ENCODE data around the gene FNIP2.

The FNIP2 gene

GRCh38 chr4:158762553-158762952, 6.3 kb upstream of the FNIP2 start:
- ChIA-PET CTCF (no interaction called here), POLR2A (no interaction called here)
- Histone ChIP-seq H3K36me3 (ENCODE audit: control insufficient read depth in 2 of 2, insufficient read depth in 1 of 2, low read length in 2 of 2) (no peaks in the 10 kb centered on the region), H3K27ac (ENCODE audit: extremely low read depth, low read depth, low read length) (no peak overlapping the region), H3K4me1 (ENCODE audit: control insufficient read depth, insufficient read depth, low read length) (no peaks in the 10 kb centered on the region), H3K9me3 (ENCODE audit: control insufficient read depth, insufficient read depth, low read depth, low read length) (no peaks in the 10 kb centered on the region), H3K4me3 (ENCODE audit: low read depth, low read length) (no peak overlapping the region)
- TF ChIP-seq ZNF274 (IDR thresholded peaks at IDR 0.05; ENCODE audit: low read length) (no peak), ZNF274 (tag by site-specific recombination; IDR thresholded peaks at IDR 0.05; ENCODE audit: borderline replicate concordance) (no peak), ZNF560 (tag by site-specific recombination; IDR thresholded peaks at IDR 0.05; ENCODE audit: borderline replicate concordance) (no peak), ZXDB (tag by site-specific recombination; IDR thresholded peaks at IDR 0.05) (no peak), ZNF776 (tag by site-specific recombination; IDR thresholded peaks at IDR 0.05; ENCODE audit: borderline replicate concordance) (no peak), ZNF600 (tag by site-specific recombination; IDR thresholded peaks at IDR 0.05) (no peak), ZBTB11 (tag by site-specific recombination; conservative IDR thresholded peaks at IDR 0.05; ENCODE audit: low read depth) (no peak), HOXD13 (CRISPR knock-in tag; IDR thresholded peaks at IDR 0.05; ENCODE audit: borderline replicate concordance) (no peak), ZNF157 (tag by site-specific recombination; IDR thresholded peaks at IDR 0.05) (no peak), ZNF548 (tag by site-specific recombination; IDR thresholded peaks at IDR 0.05) (no peak), ZNF404 (tag by site-specific recombination; IDR thresholded peaks at IDR 0.05) (no peak), ZNF19 (tag by site-specific recombination; IDR thresholded peaks at IDR 0.05; ENCODE audit: low read depth) (no peak)
- TF ChIP-seq, protein P1, sequence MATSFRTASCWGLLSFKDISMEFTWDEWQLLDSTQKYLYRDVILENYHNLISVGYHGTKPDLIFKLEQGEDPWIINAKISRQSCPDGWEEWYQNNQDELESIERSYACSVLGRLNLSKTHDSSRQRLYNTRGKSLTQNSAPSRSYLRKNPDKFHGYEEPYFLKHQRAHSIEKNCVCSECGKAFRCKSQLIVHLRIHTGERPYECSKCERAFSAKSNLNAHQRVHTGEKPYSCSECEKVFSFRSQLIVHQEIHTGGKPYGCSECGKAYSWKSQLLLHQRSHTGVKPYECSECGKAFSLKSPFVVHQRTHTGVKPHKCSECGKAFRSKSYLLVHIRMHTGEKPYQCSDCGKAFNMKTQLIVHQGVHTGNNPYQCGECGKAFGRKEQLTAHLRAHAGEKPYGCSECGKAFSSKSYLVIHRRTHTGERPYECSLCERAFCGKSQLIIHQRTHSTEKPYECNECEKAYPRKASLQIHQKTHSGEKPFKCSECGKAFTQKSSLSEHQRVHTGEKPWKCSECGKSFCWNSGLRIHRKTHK (tag by site-specific recombination; IDR thresholded peaks at IDR 0.05): no peak
- TF ChIP-seq, protein P2, sequence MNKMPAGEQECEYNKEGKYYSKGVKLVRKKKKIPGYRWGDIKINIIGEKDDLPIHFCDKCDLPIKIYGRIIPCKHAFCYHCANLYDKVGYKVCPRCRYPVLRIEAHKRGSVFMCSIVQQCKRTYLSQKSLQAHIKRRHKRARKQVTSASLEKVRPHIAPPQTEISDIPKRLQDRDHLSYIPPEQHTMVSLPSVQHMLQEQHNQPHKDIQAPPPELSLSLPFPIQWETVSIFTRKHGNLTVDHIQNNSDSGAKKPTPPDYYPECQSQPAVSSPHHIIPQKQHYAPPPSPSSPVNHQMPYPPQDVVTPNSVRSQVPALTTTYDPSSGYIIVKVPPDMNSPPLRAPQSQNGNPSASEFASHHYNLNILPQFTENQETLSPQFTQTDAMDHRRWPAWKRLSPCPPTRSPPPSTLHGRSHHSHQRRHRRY (tag by site-specific recombination; IDR thresholded peaks at IDR 0.05): no peak

DNA sequence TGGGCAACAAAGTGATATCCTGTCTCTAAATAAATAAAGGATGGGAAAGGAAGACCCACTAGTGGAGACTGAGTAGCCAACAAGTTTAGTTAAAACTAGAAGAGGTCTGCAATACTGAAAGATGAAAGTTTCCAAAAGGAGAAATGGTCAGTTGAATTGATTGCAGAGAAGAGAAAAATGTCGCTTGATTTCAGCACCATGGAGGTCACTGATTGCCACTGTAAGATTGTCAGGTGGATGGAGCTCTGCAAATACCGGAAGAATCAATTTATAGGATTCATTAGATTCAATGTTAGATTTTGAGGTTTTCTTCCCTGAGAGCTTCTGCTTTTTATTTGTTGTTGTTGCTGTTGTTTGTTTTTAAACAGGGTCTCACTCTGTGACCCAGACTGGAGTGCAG, 5.4 kb upstream of the FNIP2 start:
- Histone ChIP-seq H3K4me1 (ENCODE audit: control insufficient read depth, insufficient read depth, low read length) (peaks cover 3% of the 10 kb centered on the region; the same call in 1 of the 2 replicates), H3K9me3 (ENCODE audit: control insufficient read depth, insufficient read depth, low read depth, low read length) (no peaks in the 10 kb centered on the region), H3K27ac (ENCODE audit: extremely low read depth, low read depth, low read length) (no peak overlapping the region), H3K4me3 (ENCODE audit: low read depth, low read length) (no peak overlapping the region), H3K36me3 (ENCODE audit: control insufficient read depth in 2 of 2, insufficient read depth in 1 of 2, low read length in 2 of 2) (no peaks in the 10 kb centered on the region)
- ChIA-PET CTCF (no interaction called here), POLR2A (no interaction called here)
- TF ChIP-seq, protein P3, sequence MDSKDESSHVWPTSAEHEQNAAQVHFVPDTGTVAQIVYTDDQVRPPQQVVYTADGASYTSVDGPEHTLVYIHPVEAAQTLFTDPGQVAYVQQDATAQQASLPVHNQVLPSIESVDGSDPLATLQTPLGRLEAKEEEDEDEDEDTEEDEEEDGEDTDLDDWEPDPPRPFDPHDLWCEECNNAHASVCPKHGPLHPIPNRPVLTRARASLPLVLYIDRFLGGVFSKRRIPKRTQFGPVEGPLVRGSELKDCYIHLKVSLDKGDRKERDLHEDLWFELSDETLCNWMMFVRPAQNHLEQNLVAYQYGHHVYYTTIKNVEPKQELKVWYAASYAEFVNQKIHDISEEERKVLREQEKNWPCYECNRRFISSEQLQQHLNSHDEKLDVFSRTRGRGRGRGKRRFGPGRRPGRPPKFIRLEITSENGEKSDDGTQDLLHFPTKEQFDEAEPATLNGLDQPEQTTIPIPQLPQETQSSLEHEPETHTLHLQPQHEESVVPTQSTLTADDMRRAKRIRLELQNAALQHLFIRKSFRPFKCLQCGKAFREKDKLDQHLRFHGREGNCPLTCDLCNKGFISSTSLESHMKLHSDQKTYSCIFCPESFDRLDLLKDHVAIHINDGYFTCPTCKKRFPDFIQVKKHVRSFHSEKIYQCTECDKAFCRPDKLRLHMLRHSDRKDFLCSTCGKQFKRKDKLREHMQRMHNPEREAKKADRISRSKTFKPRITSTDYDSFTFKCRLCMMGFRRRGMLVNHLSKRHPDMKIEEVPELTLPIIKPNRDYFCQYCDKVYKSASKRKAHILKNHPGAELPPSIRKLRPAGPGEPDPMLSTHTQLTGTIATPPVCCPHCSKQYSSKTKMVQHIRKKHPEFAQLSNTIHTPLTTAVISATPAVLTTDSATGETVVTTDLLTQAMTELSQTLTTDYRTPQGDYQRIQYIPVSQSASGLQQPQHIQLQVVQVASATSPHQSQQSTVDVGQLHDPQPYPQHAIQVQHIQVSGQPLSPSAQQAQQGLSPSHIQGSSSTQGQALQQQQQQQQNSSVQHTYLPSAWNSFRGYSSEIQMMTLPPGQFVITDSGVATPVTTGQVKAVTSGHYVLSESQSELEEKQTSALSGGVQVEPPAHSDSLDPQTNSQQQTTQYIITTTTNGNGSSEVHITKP (tag by site-specific recombination; IDR thresholded peaks at IDR 0.05): no peak
- TF ChIP-seq REST (tag by site-specific recombination; IDR thresholded peaks at IDR 0.05): peak; percentile 86
